Transverse colon (tissue), 4 donors: ENCODE measurements around the gene CYTIP. TPM values are rescaled to one million over a fixed set of nuclear protein-coding genes. Genes with fewer than 3 reads are reported as not detected.

ENCODE experiments used
- DNase-seq: peaks from one replicate; pipeline ENCODE4 v3.0.0-alpha.2; 2019
- H3K27ac ChIP-seq, 4 donors: fragments of 200-600 bp; sonication (generic); 2 replicates each; pipeline ENCODE4 v1.5.1; 2016 to 2018; ENCODE audit warnings: inconsistent platforms in 4 of 4
- H3K27me3 ChIP-seq: fragments of 200-600 bp; sonication (generic); 2 replicates; pipeline ENCODE4 v1.5.1; 2017; ENCODE audit warnings: inconsistent platforms
- H3K36me3 ChIP-seq, 4 donors: fragments of 200-600 bp; sonication (generic); 2 replicates each; pipeline ENCODE4 v1.5.1; 2017 to 2019; ENCODE audit warnings: inconsistent platforms in 4 of 4
- H3K4me1 ChIP-seq, 4 donors: fragments of 200-600 bp; sonication (generic); 2 replicates each; pipeline ENCODE4 v1.5.1; 2017 to 2020; ENCODE audit warnings: inconsistent platforms in 4 of 4
- H3K4me3 ChIP-seq, 4 donors: fragments of 200-600 bp; sonication (generic); 1 replicate in 1 of 4; 2 replicates in 3 of 4; pipeline versions ENCODE4 v1.5.1 to v1.6.1; 2017 to 2019; ENCODE audit warnings: inconsistent platforms in 4 of 4
- H3K9me3 ChIP-seq, 2 donors: fragments of 200-600 bp; sonication (generic); 2 replicates each; pipeline ENCODE4 v1.5.1; 2017 to 2019; ENCODE audit warnings: inconsistent platforms in 2 of 2
- CTCF ChIP-seq, 5 experiments: fragments of 200-600 bp in 3 of 5; fragments of 450-650 bp in 2 of 5; sonication (generic) in 3 of 5; IDR thresholded peaks; 1 replicate in 2 of 5; 2 replicates in 3 of 5; pipeline ENCODE4 v1.5.1; 2016 to 2017; ENCODE audit warnings: antibody characterized with exemption in 5 of 5, inconsistent platforms in 3 of 5, mild to moderate bottlenecking in 2 of 5, moderate library complexity in 1 of 5
- EP300 ChIP-seq: sonication (generic); formaldehyde crosslinking; IDR thresholded peaks from one replicate; pipeline ENCODE4 v1.6.1; 2017; ENCODE audit warnings: antibody characterized with exemption, low read depth
- POLR2A ChIP-seq: fragments of 450-650 bp; IDR thresholded peaks from one replicate; pipeline ENCODE4 v1.6.1; 2016; ENCODE audit warnings: antibody characterized with exemption, mild to moderate bottlenecking, moderate library complexity
- POLR2AphosphoS5 ChIP-seq, 3 donors: sonication (generic); formaldehyde crosslinking; IDR thresholded peaks; one replicate each; pipeline ENCODE4 v1.6.1; 2016; ENCODE audit warnings: antibody characterized with exemption in 3 of 3
- WGBS, 2 donors: methylation state at CpG; one replicate each; pipeline ENCODE4 v1.1.5; 2018; ENCODE audit warnings: low coverage in 1 of 2; 5-methylcytosine and 5-hydroxymethylcytosine counted together
- in situ Hi-C, 4 donors: fragments of 200-750 bp; cut with MboI; loops; one replicate each; pipeline versions ENCODE4 v1.15.0 to v1.15.1; 2017; ENCODE audit warnings: low sequenced_read_pairs in 3 of 4, low pct_ligation_motif_present in 1 of 4, low pct_unique_long_range_greater_than_20kb in 1 of 4
- intact Hi-C: fragments of 100-400 bp; cut with DNase I; formaldehyde crosslinking; loops from one replicate; pipeline ENCODE4 v1.15.1; 2023; ENCODE audit warnings: low total_unique reads
- total RNA-seq, 4 donors: library from RNA; depleted of rRNA; stranded (reverse); fragments of >200 nt; gene quantifications; one replicate each; pipeline ENCODE4 v1.1.0, GENCODE V29; 2016

Gene CYTIP
- total RNA-seq = 10 to 100 TPM in 1 of 4 donors, 1 to 10 TPM in 3; 4.6 to 25.1 (median 5.8) TPM

- H3K9me3 ChIP-seq = no peaks in the 10 kb centered on the region
- H3K4me3 ChIP-seq = peak within 1 kb of the TSS in 3 of 4 donors; percentile 6 to 37 (median 28)
- peaks cover 0 to 17% (median 11%) of the 10 kb centered on the region in 4 donors for H3K4me1 ChIP-seq
- DNase-seq = peak; percentile 65
- no peaks in the 10 kb centered on the region for H3K36me3 ChIP-seq
- H3K27me3 ChIP-seq = no peaks in the 10 kb centered on the region
- intact Hi-C loops (no loop called here), in situ Hi-C loops (no loop called here)
- H3K27ac ChIP-seq = peak within 1 kb of the TSS; percentile 68 to 78 (median 74)
- WGBS, 2 donors = 76 to 77% methylated on average over 9 to 13 of the region's 13 CpGs
- TF ChIP-seq POLR2AphosphoS5 (IDR thresholded peaks at IDR 0.05) = peak; percentile 61 to 90 (median 85)
- TF ChIP-seq EP300 = no peak
- TF ChIP-seq CTCF (IDR thresholded peaks at IDR 0.05) = no peak
- peak; percentile 80 for TF ChIP-seq POLR2A
These were observed at the start of gene CYTIP for GRCh38 chr2:157443795-157444640. TSS of gene CYTIP (minus strand) at chr2:157444089. CDS start at chr2:157444020, 69 bp downstream.

- no peaks in the 10 kb centered on the region for H3K9me3 ChIP-seq
- peaks cover 0 to 5% (median 3%) of the 10 kb centered on the region in 4 donors for H3K4me1 ChIP-seq
- no peak overlapping the region for H3K27ac ChIP-seq
- H3K36me3 ChIP-seq = no peaks in the 10 kb centered on the region
- peak; percentile 77 for DNase-seq
- in situ Hi-C loops = loop anchor here in 3 of 4 donors (10.0 to 25.0 kb wide), 3 partner anchors 155 to 523 kb away; partner anchors contain the start of gene ERMN (in 1 of the 3)
- no peak overlapping the region for H3K4me3 ChIP-seq
- intact Hi-C loops = loop anchor here (10.0 kb wide), 1 partner anchor 523 kb away; no protein-coding TSS in a partner anchor
- WGBS, 2 donors = 0 to 24% methylated on average over 3 to 5 of the region's 5 CpGs
- H3K27me3 ChIP-seq = no peaks in the 10 kb centered on the region
- peak; percentile 52 to 76 (median 67) for TF ChIP-seq CTCF (IDR thresholded peaks at IDR 0.05)
- no peak for TF ChIP-seq POLR2A
- no peak for TF ChIP-seq POLR2AphosphoS5 (IDR thresholded peaks at IDR 0.05)
- TF ChIP-seq EP300 = no peak
These were observed 48.4 kb upstream of the CYTIP start for GRCh38 chr2:157492189-157492773.

- in situ Hi-C loops = loop anchor here (10.0 to 25.0 kb wide), 4 partner anchors 153 to 525 kb away; partner anchors contain the start of gene ERMN (in 1 of the 4)
- WGBS, 2 donors = 40 to 55% methylated on average over 1 of the region's 1 CpG
These were observed 46.1 kb upstream of the CYTIP start for GRCh38 chr2:157489983-157490382.

More at GRCh38 chr2:157489983-157490382, 46.1 kb upstream of the CYTIP start:
- no peak overlapping the region for H3K27ac ChIP-seq
- intact Hi-C loops = loop anchor here (10.0 kb wide), 1 partner anchor 525 kb away; no protein-coding TSS in a partner anchor
- H3K4me1 ChIP-seq = peaks cover 0 to 5% (median 3%) of the 10 kb centered on the region in 4 donors
- no peaks in the 10 kb centered on the region for H3K27me3 ChIP-seq
- H3K36me3 ChIP-seq = no peaks in the 10 kb centered on the region
- TF ChIP-seq EP300 (no peak), CTCF (IDR thresholded peaks at IDR 0.05) (no peak), POLR2A (no peak), POLR2AphosphoS5 (IDR thresholded peaks at IDR 0.05) (no peak)
- H3K9me3 ChIP-seq = no peaks in the 10 kb centered on the region
- no peak for DNase-seq
- no peak overlapping the region for H3K4me3 ChIP-seq
